ENCODE results near the gene GRAMD1A.

- no peak for TF ChIP-seq CTCF (IDR thresholded peaks at IDR 0.05)
- TF ChIP-seq POLR2A (IDR thresholded peaks at IDR 0.05), result no peak
Measured at GRCh38 chr19:35037716-35038622, 37.8 kb downstream of the GRAMD1A start.

Data from right lobe of liver (tissue), 4 donors.